SJSA1 (cell line): ENCODE measurements around the gene COMMD1. TPM values are rescaled to one million over a fixed set of nuclear protein-coding genes. Genes with fewer than 3 reads are reported as not detected.

ENCODE experiments used
- DNase-seq, 2 experiments: peaks; one replicate each; pipeline ENCODE4 v3.0.0-alpha.2; 2015 to 2020; ENCODE audit warnings: low spot score in 2 of 2, low read depth in 1 of 2
- H3K27ac ChIP-seq: fragments of 250-450 bp; sonication (Bioruptor Pico); 2 replicates; pipeline ENCODE4 v1.5.1; 2020; ENCODE audit warnings: mild to moderate bottlenecking, moderate library complexity
- H3K27me3 ChIP-seq: fragments of 250-450 bp; sonication (Bioruptor Pico); replicated peaks from 2 replicates; pipeline ENCODE4 v1.5.1; 2020; ENCODE audit warnings: mild to moderate bottlenecking, moderate library complexity
- H3K36me3 ChIP-seq: fragments of 250-450 bp; sonication (Bioruptor Pico); 2 replicates; pipeline ENCODE4 v1.5.1; 2020; ENCODE audit warnings: mild to moderate bottlenecking
- H3K4me1 ChIP-seq: fragments of 250-450 bp; sonication (Bioruptor Pico); replicated peaks from 2 replicates; pipeline ENCODE4 v1.6.1; 2021; ENCODE audit warnings: mild to moderate bottlenecking
- H3K4me3 ChIP-seq: fragments of 250-450 bp; sonication (Bioruptor Pico); 2 replicates; pipeline ENCODE4 v1.5.1; 2020; ENCODE audit warnings: mild to moderate bottlenecking
- H3K9me3 ChIP-seq: fragments of 250-450 bp; sonication (Bioruptor Pico); replicated peaks from 2 replicates; pipeline ENCODE4 v1.5.1; 2020; ENCODE audit warnings: mild to moderate bottlenecking
- total RNA-seq: library from RNA; depleted of rRNA; stranded (reverse); fragments of >200 nt; shearing (Covaris generic); gene quantifications from 2 replicates; pipeline ENCODE4 v1.2.3, GENCODE V29; 2014; rRNA removed

Gene COMMD1
- total RNA-seq, 1 experiment from 2014 or later: 62.2 TPM

DNA sequence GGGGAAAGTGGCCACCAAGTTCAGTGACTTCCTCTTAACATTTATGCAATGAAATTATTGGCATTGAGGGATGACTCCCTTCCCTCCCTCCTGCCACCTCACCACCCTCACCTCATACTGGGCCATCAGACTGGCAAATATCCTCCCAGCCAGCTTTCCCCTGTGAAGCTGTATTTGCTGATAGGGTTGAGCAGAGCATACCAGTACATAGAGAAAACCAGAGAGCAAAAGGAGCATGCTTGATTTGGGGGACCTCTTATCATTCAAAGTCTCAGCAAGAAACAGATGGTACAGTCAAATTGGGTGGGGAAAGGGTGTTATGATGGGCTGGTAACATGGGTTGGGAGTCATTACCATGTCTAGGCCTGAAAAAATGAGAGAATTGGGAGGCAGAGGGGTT lies 271.3 kb downstream of the COMMD1 start:
- no peaks in the 10 kb centered on the region for H3K27me3 ChIP-seq
- no peaks in the 10 kb centered on the region for H3K4me1 ChIP-seq
- H3K27ac ChIP-seq: no peak overlapping the region
- no peaks in the 10 kb centered on the region for H3K9me3 ChIP-seq
- H3K36me3 ChIP-seq: no peaks in the 10 kb centered on the region
- no peak for DNase-seq
- H3K4me3 ChIP-seq: no peak overlapping the region

DNA sequence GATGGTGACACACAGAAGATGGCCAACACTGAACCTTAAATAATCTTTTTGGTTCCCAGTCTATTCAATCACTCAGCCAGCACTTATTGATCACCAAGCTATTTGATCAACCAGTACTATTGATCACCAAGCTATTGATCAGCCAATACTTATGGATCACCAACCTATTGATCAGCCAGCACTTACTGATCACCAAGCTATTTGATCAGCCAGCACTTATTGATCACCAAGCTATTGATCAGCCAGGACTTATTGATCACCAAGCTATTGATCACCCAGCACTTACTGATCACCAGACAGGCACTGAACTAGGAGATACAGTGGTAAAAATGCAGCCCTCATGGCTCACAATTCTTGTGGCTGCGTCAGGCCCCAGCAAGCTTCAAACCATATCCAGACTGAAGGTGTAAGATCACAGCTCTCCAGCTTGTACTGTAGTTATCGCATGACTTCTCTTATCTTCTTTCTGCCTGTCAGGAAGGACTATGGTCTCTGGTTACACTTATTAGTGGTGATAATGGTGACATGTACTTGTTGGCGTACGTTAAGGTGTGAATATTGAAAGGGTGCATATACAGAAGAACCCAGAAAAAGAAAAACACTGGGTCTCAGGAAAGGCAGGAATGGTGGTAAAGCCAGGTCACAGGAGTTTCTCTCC lies 272.0 kb downstream of the COMMD1 start:
- Histone ChIP-seq H3K36me3 (no peaks in the 10 kb centered on the region), H3K4me1 (no peaks in the 10 kb centered on the region), H3K9me3 (no peaks in the 10 kb centered on the region), H3K27ac (no peak overlapping the region), H3K27me3 (no peaks in the 10 kb centered on the region), H3K4me3 (no peak overlapping the region)
- DNase-seq: no peak

DNA sequence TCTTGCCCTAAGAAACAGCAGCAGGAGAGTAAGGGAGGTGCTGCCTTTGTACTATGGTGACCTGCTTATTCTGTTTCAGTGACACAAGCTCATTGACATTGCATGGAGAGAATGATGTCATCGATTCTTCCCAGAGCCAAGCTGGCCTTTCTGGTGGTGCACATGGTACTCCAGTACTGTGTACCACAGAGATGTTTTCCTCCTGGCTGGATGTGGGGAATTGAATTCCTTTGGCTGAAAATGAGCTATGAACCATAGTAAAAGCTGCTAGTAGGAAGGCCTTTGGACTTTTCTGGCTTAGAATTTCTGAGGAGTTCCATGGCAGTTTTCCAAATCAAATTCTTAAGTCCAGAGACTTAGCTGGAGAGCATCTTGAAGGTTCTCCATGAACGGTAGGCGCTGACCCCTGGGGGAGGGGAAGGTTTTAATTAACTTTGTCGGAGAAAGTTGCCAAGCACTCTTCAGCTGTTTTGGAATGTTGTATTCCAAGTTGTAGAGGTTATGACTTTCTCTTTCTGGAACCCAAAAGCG lies 273.3 kb downstream of the COMMD1 start:
- no peaks in the 10 kb centered on the region for H3K9me3 ChIP-seq
- H3K4me3 ChIP-seq: no peak overlapping the region
- H3K4me1 ChIP-seq: no peaks in the 10 kb centered on the region
- no peaks in the 10 kb centered on the region for H3K36me3 ChIP-seq
- DNase-seq: no peak
- no peaks in the 10 kb centered on the region for H3K27me3 ChIP-seq
- H3K27ac ChIP-seq: no peak overlapping the region

DNA sequence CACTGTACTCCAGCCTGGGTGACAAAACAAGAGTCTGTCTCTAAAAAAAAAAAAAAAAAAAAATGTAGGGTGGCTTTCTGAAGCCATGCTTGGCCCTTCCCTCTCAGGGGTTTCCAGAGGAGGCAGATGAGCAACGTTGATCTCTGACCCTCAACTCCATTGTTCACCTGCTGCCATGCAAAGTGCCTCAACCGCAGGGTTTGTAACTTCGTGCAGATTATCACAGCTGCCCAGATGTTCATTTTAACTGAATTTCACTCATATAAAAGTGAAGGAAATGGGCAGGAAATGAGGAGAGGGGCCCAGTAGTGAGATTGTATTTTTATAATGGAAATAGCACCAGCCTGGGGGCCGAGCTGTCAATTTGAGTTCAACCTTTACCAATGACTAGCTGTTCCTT lies 275.5 kb downstream of the COMMD1 start:
- Histone ChIP-seq H3K36me3 (no peaks in the 10 kb centered on the region), H3K4me3 (no peak overlapping the region), H3K27ac (no peak overlapping the region), H3K9me3 (no peaks in the 10 kb centered on the region), H3K27me3 (no peaks in the 10 kb centered on the region), H3K4me1 (no peaks in the 10 kb centered on the region)
- DNase-seq: no peak

DNA sequence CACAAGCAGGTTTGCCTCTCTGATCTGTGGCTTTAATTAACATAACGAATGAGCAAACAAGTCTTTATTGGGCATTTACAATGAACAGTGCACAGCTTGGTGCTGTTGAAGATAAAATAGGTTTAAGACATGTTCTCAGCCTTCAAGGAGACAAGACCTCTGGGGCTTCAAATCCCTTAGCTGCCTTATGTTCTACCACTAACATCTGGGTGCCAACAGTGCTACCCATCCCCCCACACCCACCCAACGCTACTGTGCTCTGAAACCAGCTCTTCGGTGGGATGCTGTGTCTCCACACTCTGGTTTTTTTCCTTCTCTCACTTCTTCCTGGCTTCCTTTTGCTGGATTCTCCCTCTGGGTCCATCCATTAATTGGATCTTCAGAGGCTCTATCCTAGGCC lies 276.4 kb downstream of the COMMD1 start:
- Histone ChIP-seq H3K9me3 (no peaks in the 10 kb centered on the region), H3K27ac (no peak overlapping the region), H3K27me3 (no peaks in the 10 kb centered on the region), H3K36me3 (no peaks in the 10 kb centered on the region), H3K4me1 (no peaks in the 10 kb centered on the region), H3K4me3 (no peak overlapping the region)
- DNase-seq: no peak

DNA sequence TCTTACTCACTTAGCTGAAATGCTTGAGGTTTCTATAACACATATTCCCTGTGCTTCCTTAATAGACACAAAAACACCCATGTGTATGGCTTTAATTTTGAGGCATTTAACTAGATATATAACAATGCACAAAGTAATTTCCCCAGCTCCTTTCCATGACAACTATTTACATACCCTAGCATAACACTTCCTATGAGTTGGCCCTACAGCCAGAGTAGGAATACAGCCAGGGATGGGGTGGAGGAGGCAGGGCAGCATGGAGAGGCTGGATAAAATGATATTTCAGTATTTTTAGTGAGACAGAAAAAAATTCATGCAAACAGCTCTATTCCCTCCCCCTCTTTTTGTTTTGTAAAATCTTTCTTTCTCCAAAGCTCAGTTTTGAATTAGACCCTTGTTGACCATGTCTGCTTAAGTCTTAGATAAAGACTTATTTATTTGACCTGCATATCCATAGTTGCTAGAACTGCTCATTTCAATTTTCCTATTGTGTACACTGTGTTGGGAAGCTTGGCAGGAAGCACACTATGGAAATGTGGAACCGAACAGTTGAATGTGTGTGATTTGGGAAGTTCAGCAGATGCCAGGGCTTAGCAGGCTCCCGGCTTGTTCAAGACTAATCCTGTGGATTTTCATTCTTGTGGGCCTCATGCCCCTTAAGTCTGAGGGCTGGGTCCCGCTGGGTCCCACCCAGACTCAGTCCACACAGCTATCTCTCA lies 279.2 kb downstream of the COMMD1 start:
- DNase-seq: no peak
- H3K27me3 ChIP-seq: no peaks in the 10 kb centered on the region
- H3K4me1 ChIP-seq: no peaks in the 10 kb centered on the region
- no peak overlapping the region for H3K4me3 ChIP-seq
- H3K36me3 ChIP-seq: no peaks in the 10 kb centered on the region
- H3K27ac ChIP-seq: no peak overlapping the region
- no peaks in the 10 kb centered on the region for H3K9me3 ChIP-seq

Other genes starting within 250 kb of the COMMD1 start
- gene FAM161A, start 51.6 kb upstream of the COMMD1 start, total RNA-seq: 1.3 and 2.5 TPM in 2 replicates
- gene CCT4, start 17.0 kb upstream of the COMMD1 start, total RNA-seq: 247 and 253 TPM in 2 replicates